ENCODE results near the gene IKZF1. TPM values are rescaled to one million over a fixed set of nuclear protein-coding genes. Genes with fewer than 3 reads are reported as not detected.

IKZF1 gene
- total and polyA plus RNA-seq, 9 of the 15 experiments (the other 6 are each of a cell fraction or from before 2014, with no cell fraction given), result 12.6 to 85.3 (median 44.7) TPM

DNA sequence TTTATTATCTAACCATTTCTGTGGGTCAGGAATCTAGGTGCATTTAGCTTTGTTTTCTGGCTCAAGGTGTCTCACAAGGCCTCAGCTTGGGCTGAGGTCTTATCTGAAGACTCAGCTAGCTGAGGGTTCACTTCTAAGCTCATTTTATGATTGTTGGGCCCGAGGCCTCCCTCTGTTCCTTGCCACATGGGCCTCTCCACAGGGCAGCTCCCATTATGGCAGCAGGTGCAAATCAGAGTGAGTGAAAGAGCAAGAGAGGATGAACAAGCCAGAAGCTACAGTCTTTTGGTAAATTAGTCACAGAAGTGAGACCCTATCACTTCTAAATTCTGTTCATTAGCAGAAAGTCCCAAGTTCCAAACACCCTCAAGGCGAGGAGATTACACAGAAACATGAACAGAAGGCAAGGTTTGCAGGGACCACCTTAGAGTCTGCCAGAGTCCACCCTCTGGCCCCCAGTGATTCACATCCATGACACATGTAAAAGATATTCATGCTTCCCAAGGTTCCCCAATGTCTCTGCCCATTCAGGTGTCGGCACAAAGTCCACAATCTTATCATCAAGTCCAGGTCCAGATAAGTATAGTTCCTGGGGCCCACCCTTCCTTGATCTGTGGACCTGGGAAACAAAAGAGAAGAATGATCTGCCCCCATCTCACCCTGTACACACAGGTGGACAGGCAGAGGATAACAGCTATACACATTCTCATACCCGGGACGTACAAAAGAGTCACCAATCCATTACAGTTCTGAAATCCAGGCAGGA, 121.9 kb downstream of the IKZF1 start:
- 5% methylated on average over 5 of the region's 5 CpGs for WGBS (ENCODE audit: insufficient coverage, low coverage, missing lambda C conversion rate)
- H3K4me1 ChIP-seq (replicated peaks in 1 of 2; ENCODE audit: control insufficient read depth in 2 of 2, insufficient read depth in 2 of 2, low read length in 2 of 2), result no peaks in the 10 kb centered on the region
- ATAC-seq (no peak), FAIRE-seq (no peak), DNase-seq (ENCODE audit: extremely low read depth in 1 of 4, low spot score in 3 of 4) (no peak)
- peaks cover 2 to 5% of the 10 kb centered on the region in 2 experiments; a peak in 1 of 5 replicates for H3K27me3 ChIP-seq (ENCODE audit: control insufficient read depth in 2 of 2, insufficient read depth in 2 of 2, low read length in 2 of 2)
- no TSS peak for BruUV-seq (replicated peaks)
- H3K27ac ChIP-seq (ENCODE audit: extremely low read depth, low read depth, low read length), result no peak overlapping the region
- ChIA-PET CTCF (ENCODE audit: low intra/inter-chr PET ratio) (no interaction called here), POLR2A (interaction anchor here (0.6 to 1.8 kb wide), 2 partner anchors 12 to 140 kb away, joined by 3 to 6 read pairs; no protein-coding TSS in a partner anchor)
- in situ Hi-C loops (cut with MboI), result no loop called here
- no peak overlapping the region for H3K4me3 ChIP-seq
- no peak overlapping the region for H2AFZ ChIP-seq (ENCODE audit: low read depth, low read length)
- no peak overlapping the region for H3K9ac ChIP-seq (ENCODE audit: insufficient read depth in 1 of 2, low read depth in 2 of 2, low read length in 2 of 2)
- H3K9me1 ChIP-seq (ENCODE audit: control insufficient read depth, insufficient read depth, low read length), result no peaks in the 10 kb centered on the region
- H3K4me2 ChIP-seq (ENCODE audit: insufficient read depth, low read length), result no peak overlapping the region
- no peaks in the 10 kb centered on the region for H3K36me3 ChIP-seq (ENCODE audit: control insufficient read depth, insufficient read depth, low read length)
- no peaks in the 10 kb centered on the region for H3K9me3 ChIP-seq (replicated peaks; ENCODE audit: control insufficient read depth, insufficient read depth, low read depth, low read length)
- no peaks in the 10 kb centered on the region for H3K79me2 ChIP-seq (ENCODE audit: control insufficient read depth, insufficient read depth, low read length)
- H4K20me1 ChIP-seq (replicated peaks; ENCODE audit: control insufficient read depth, insufficient read depth, low read length), result 0 out of 2 replicates have a peak, but pooled peaks cover 4% of the 10 kb centered on the region
- intact Hi-C loops (cut with micrococcal nuclease), result no loop called here
- TF ChIP-seq CTBP1 (IDR thresholded peaks at IDR 0.05; ENCODE audit: borderline replicate concordance) (no peak), XRCC3 (IDR thresholded peaks at IDR 0.05) (no peak), GATAD2A (IDR thresholded peaks at IDR 0.05) (no peak), SPI1 (IDR thresholded peaks at IDR 0.05; ENCODE audit: borderline replicate concordance, low read depth, low read length) (no peak), SFPQ (IDR thresholded peaks at IDR 0.05; ENCODE audit: low read depth, low read length) (no peak), EWSR1 (IDR thresholded peaks at IDR 0.05; ENCODE audit: borderline replicate concordance, low read depth, partially characterized antibody) (no peak), CXXC5 (CRISPR knock-in tag; IDR thresholded peaks at IDR 0.05) (no peak), E4F1 (CRISPR knock-in tag; IDR thresholded peaks at IDR 0.05; ENCODE audit: borderline replicate concordance) (no peak), RFX5 (IDR thresholded peaks at IDR 0.05; ENCODE audit: low read depth, low read length) (no peak), NCOA1 (IDR thresholded peaks at IDR 0.05; ENCODE audit: low read depth) (no peak), ILK (tag; IDR thresholded peaks at IDR 0.05; ENCODE audit: borderline replicate concordance, low read depth) (no peak), SIN3A (IDR thresholded peaks at IDR 0.05; ENCODE audit: borderline replicate concordance in 2 of 2, control insufficient read depth in 1 of 2, low read depth in 2 of 2, low read length in 2 of 2) (no peak), ADNP (tag; IDR thresholded peaks at IDR 0.05) (no peak), DNMT1 (IDR thresholded peaks at IDR 0.05) (no peak)
- TF ChIP-seq, protein P1, sequence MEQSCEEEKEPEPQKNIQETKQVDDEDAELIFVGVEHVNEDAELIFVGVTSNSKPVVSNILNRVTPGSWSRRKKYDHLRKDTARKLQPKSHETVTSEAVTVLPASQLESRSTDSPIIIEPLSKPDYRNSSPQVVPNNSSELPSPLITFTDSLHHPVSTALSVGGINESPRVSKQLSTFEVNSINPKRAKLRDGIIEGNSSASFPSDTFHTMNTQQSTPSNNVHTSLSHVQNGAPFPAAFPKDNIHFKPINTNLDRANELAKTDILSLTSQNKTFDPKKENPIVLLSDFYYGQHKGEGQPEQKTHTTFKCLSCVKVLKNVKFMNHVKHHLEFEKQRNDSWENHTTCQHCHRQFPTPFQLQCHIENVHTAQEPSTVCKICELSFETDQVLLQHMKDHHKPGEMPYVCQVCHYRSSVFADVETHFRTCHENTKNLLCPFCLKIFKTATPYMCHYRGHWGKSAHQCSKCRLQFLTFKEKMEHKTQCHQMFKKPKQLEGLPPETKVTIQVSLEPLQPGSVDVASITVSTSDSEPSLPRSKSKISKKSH (CRISPR knock-in tag; IDR thresholded peaks at IDR 0.05), result no peak
